ENCODE measurements around the gene DUT.

DUT gene

GRCh38 chr15:48371961-48372360 lies 40.7 kb downstream of the DUT start:
- no peak for DNase-seq

GRCh38 chr15:48373821-48374451 lies 42.7 kb downstream of the DUT start:
- DNase-seq = peak in 1 of 2 experiments; percentile 14

GRCh38 chr15:48374472-48374871 lies 43.2 kb downstream of the DUT start:
- no peak for DNase-seq

- DNase-seq = no peak
These were observed 44.5 kb downstream of the DUT start for GRCh38 chr15:48375767-48376166.

- no peak for DNase-seq
These were observed 49.0 kb downstream of the DUT start for GRCh38 chr15:48380198-48380597.

GRCh38 chr15:48381861-48382260 lies 50.6 kb downstream of the DUT start:
- no peak for DNase-seq

GRCh38 chr15:48383031-48383430 lies 51.8 kb downstream of the DUT start:
- DNase-seq = no peak

- DNase-seq = no peak
These were observed 53.4 kb downstream of the DUT start for GRCh38 chr15:48384616-48385015.

- no peak for DNase-seq
These were observed 54.0 kb downstream of the DUT start for GRCh38 chr15:48385031-48385830.

- no peak for DNase-seq
These were observed 57.0 kb downstream of the DUT start for GRCh38 chr15:48388016-48388851.

- DNase-seq = no peak
These were observed 57.7 kb downstream of the DUT start for GRCh38 chr15:48388910-48389309.

- DNase-seq = peak in 1 of 2 experiments; percentile 59
These were observed 58.5 kb downstream of the DUT start for GRCh38 chr15:48389691-48390143.

- no peak for DNase-seq
These were observed 60.7 kb downstream of the DUT start for GRCh38 chr15:48391950-48392349.

- no peak for DNase-seq
These were observed 61.1 kb downstream of the DUT start for GRCh38 chr15:48392356-48392755.
